Smooth muscle cell (in vitro differentiated cells): ENCODE results near the gene LCN6. TPM values are rescaled to one million over a fixed set of nuclear protein-coding genes. Genes with fewer than 3 reads are reported as not detected.

Experiments used
- DNase-seq: peaks from one replicate; lab custom pipeline; 2025; ENCODE audit not compliant: unreplicated experiment; lab: John Stamatoyannopoulos, UW
- H2AFZ ChIP-seq: fragments of 200-600 bp; sonication (generic); 2 replicates; pipeline ENCODE4 v1.6.0; 2016; ENCODE audit warnings: antibody characterized with exemption, low read depth, mild to moderate bottlenecking
- H3F3A ChIP-seq: fragments of 200-600 bp; sonication (generic); 2 replicates; pipeline ENCODE4 v1.6.0; 2017; ENCODE audit warnings: antibody characterized with exemption, low read depth
- H3K27ac ChIP-seq: fragments of 200-600 bp; sonication (generic); 2 replicates; pipeline ENCODE4 v1.5.1; 2016; ENCODE audit warnings: low read depth, mild to moderate bottlenecking
- H3K27me3 ChIP-seq: fragments of 200-600 bp; sonication (generic); 2 replicates; pipeline ENCODE4 v1.6.1; 2016; ENCODE audit warnings: low read depth, mild to moderate bottlenecking
- H3K36me3 ChIP-seq: fragments of 200-600 bp; sonication (generic); 2 replicates; pipeline ENCODE4 v1.5.1; 2016; ENCODE audit warnings: low read depth
- H3K4me1 ChIP-seq: fragments of 200-600 bp; sonication (generic); 2 replicates; pipeline ENCODE4 v1.5.1; 2016; ENCODE audit warnings: low read depth
- H3K4me2 ChIP-seq: fragments of 200-600 bp; sonication (generic); 2 replicates; pipeline ENCODE4 v1.6.0; 2016; ENCODE audit warnings: mild to moderate bottlenecking
- H3K4me3 ChIP-seq: fragments of 200-600 bp; sonication (generic); 2 replicates; pipeline ENCODE4 v1.5.1; 2016; ENCODE audit warnings: mild to moderate bottlenecking
- H3K79me2 ChIP-seq: fragments of 200-600 bp; sonication (generic); 2 replicates; pipeline ENCODE4 v1.6.0; 2016; ENCODE audit warnings: low read depth, mild to moderate bottlenecking
- H3K9ac ChIP-seq: fragments of 200-600 bp; sonication (generic); 2 replicates; pipeline ENCODE4 v1.6.0; 2016; ENCODE audit warnings: low read depth
- H3K9me3 ChIP-seq: fragments of 200-600 bp; sonication (generic); replicated peaks from 2 replicates; pipeline ENCODE4 v1.5.1; 2016; ENCODE audit warnings: low read depth
- H4K20me1 ChIP-seq: fragments of 200-600 bp; sonication (generic); 2 replicates; pipeline ENCODE4 v1.6.0; 2016; ENCODE audit warnings: low read depth
- CTCF ChIP-seq: fragments of 200-600 bp; sonication (generic); IDR thresholded peaks from 2 replicates; pipeline ENCODE4 v1.5.1; 2017; ENCODE audit warnings: borderline replicate concordance, mild to moderate bottlenecking, antibody characterized with exemption; ENCODE audit not compliant: insufficient read depth, poor library complexity, severe bottlenecking
- WGBS: methylation state at CpG from one replicate; pipeline ENCODE4 v1.1.7; 2016; ENCODE audit warnings: low lambda C conversion rate; 5-methylcytosine and 5-hydroxymethylcytosine counted together
- polyA plus RNA-seq: library from polyadenylated mRNA; unstranded; fragments of >200 nt; fragmentation: Nextera tagmentation; extraction: Ambion mirVana; gene quantifications from 2 replicates; pipeline ENCODE4 v1.2.1, GENCODE V29; 2016
- total RNA-seq: library from RNA; depleted of rRNA; stranded (reverse); fragments of >200 nt; gene quantifications from 2 replicates; pipeline ENCODE4 v1.2.3, GENCODE V29; 2014

The LCN6 gene
- total and polyA plus RNA-seq, 2 experiments from 2014 or later = not detected

DNA sequence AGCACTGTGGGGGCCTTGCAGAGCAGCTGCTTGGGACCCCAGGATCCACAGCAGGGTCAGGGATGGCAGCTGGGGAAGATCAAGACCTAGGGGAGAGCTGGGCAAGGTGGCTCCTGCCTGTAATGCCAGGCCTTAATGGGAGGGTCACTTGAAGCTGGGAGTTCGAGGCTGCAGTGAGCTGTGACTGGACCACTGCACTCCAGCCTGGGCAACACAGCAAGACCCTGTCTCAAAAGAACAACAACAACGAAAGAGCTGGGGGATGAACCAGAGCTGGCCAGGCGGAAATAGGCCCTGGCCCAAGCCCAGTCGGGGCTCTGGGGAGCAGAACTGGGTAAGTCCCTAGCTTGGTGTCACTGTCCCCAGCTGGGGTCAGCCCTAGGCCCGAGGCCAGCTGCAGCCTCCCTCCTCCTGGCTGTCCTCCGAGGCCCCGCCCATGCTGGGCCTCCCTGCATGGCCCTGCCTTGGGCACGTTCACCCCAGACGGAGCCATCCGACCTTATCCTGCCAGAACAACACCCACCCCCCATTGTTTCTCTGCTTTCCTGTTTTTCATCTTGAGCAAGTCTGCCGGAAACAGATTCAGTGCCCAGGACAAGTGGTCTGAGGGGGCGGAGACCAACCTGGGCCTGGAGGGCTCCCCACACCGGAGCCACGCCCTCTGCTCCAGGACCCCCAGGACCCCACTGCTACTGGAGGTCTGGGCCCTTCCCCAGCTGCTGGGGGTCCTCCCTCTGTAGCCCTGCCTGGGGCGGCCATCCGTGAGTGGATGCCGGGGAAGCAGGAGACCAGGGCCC is 34.0 kb downstream of the LCN6 start:
- Histone ChIP-seq H3K4me3 (no peak overlapping the region), H4K20me1 (peaks cover 21% of the 10 kb centered on the region), H3K9ac (no peak overlapping the region), H3F3A (peaks cover 6% of the 10 kb centered on the region), H3K36me3 (no peaks in the 10 kb centered on the region), H3K4me1 (peaks cover 8% of the 10 kb centered on the region), H2AFZ (no peak overlapping the region), H3K9me3 (no peaks in the 10 kb centered on the region), H3K27me3 (no peaks in the 10 kb centered on the region), H3K79me2 (no peaks in the 10 kb centered on the region), H3K4me2 (no peak overlapping the region), H3K27ac (no peak overlapping the region)
- DNase-seq = no peak
- 91% methylated on average over 17 of the region's 17 CpGs for WGBS
- TF ChIP-seq CTCF = no peak

DNA sequence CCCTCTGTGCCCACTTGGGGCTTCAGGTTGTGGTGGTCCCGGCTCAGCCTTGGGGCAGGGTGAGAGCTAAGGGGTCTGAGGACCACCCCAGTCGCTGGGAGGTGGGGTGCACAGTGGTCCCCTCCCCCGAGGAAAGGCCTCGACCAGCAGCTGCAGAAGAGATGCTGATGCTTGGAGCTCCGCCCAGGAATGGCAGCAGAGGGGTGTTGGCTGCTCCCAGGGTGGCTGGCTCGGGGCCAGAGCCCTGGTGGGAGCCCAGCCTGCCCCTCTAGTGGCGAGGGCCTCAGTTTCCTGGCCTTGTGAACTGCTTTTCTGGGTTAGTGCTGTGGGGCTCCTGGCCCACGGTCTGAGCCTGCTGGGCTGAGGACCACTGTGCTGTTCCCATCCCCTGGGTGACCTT is 34.8 kb downstream of the LCN6 start:
- peaks cover 15% of the 10 kb centered on the region for H4K20me1 ChIP-seq
- H3K9ac ChIP-seq = no peak overlapping the region
- H3F3A ChIP-seq = peaks cover 6% of the 10 kb centered on the region
- no peaks in the 10 kb centered on the region for H3K9me3 ChIP-seq
- TF ChIP-seq CTCF = no peak
- no peak overlapping the region for H3K27ac ChIP-seq
- no peaks in the 10 kb centered on the region for H3K27me3 ChIP-seq
- peak overlapping the region; percentile 80 for H3K4me3 ChIP-seq
- no peaks in the 10 kb centered on the region for H3K79me2 ChIP-seq
- H2AFZ ChIP-seq = no peak overlapping the region
- WGBS = 77% methylated on average over 8 of the region's 8 CpGs
- peak overlapping the region; percentile 98 for H3K4me2 ChIP-seq
- peaks cover 8% of the 10 kb centered on the region for H3K4me1 ChIP-seq
- DNase-seq = no peak
- H3K36me3 ChIP-seq = no peaks in the 10 kb centered on the region

GRCh38 chr9:136712690-136713544 is 35.4 kb downstream of the LCN6 start:
- no peak for TF ChIP-seq CTCF
- H3K79me2 ChIP-seq = no peaks in the 10 kb centered on the region
- no peak for DNase-seq
- no peak overlapping the region for H2AFZ ChIP-seq
- H3K27ac ChIP-seq = no peak overlapping the region
- H3F3A ChIP-seq = peaks cover 6% of the 10 kb centered on the region
- no peaks in the 10 kb centered on the region for H3K36me3 ChIP-seq
- H4K20me1 ChIP-seq = peaks cover 8% of the 10 kb centered on the region
- H3K4me1 ChIP-seq = peaks cover 8% of the 10 kb centered on the region
- H3K27me3 ChIP-seq = no peaks in the 10 kb centered on the region
- peak overlapping the region; percentile 34 for H3K9ac ChIP-seq
- peak overlapping the region; percentile 98 for H3K4me2 ChIP-seq
- no peaks in the 10 kb centered on the region for H3K9me3 ChIP-seq
- 25% methylated on average over 21 of the region's 56 CpGs for WGBS
- H3K4me3 ChIP-seq = peak overlapping the region; percentile 80
